ENCODE results near the gene PSENEN.

Gene PSENEN

GRCh38 chr19:35725216-35725861 is 20.1 kb upstream of the PSENEN start:
- Histone ChIP-seq H3K27ac (ENCODE audit: low read depth in 2 of 2, low read length in 2 of 2) (no peak overlapping the region), H3K4me3 (ENCODE audit: low read length in 2 of 2) (no peak overlapping the region), H3K9ac (ENCODE audit: low read depth in 1 of 2, low read length in 2 of 2) (no peak overlapping the region), H3K27me3 (ENCODE audit: control insufficient read depth in 2 of 2, insufficient read depth in 2 of 2, low read length in 2 of 2) (no peaks in the 10 kb centered on the region), H3K36me3 (ENCODE audit: control insufficient read depth in 2 of 2, insufficient read depth in 2 of 2, low read length in 2 of 2) (peaks cover 84% of the 10 kb centered on the region in 2 donors), H3K9me3 (ENCODE audit: control insufficient read depth in 2 of 2, low read length in 2 of 2) (no peaks in the 10 kb centered on the region), H3K4me1 (ENCODE audit: control insufficient read depth in 2 of 2, insufficient read depth in 2 of 2, low read length in 2 of 2) (no peaks in the 10 kb centered on the region)

DNA sequence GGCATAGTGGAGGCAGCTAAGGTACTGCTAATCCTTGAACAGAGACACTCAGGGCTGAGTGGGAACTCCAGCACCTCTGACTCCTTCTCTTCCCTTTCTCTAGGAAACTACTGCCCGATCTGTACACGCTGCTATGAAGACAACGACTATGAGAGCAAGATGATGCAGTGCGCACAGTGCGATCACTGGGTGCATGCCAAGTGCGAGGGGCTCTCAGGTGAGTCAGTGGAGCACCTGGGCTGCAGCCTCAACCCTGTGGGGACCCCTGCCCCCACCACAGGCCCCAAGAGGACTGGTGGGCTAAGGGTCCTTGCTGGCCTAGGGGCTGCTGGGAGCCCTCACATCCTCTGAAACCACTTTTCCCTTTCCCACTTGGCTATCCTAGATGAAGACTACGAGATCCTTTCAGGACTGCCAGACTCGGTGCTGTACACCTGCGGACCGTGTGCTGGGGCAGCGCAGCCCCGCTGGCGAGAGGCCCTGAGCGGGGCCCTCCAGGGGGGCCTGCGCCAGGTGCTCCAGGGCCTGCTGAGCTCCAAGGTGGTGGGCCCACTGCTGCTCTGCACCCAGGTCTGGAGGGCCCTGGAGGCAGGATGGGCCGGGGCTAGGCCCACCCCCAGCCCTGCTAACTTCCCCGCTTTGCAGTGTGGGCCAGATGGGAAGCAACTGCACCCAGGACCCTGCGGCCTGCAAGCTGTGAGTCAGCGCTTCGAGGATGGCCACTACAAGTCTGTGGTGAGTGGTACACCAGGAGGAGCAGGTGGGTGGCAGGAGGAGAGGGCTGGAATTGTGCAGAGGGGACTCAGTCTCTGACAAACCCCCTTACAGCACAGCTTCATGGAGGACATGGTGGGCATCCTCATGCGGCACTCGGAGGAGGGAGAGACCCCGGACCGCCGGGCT is 18.1 kb upstream of the PSENEN start:
- no peaks in the 10 kb centered on the region for H3K27me3 ChIP-seq (ENCODE audit: control insufficient read depth in 2 of 2, insufficient read depth in 2 of 2, low read length in 2 of 2)
- no peak overlapping the region for H3K9ac ChIP-seq (ENCODE audit: low read depth in 1 of 2, low read length in 2 of 2)
- H3K4me1 ChIP-seq (ENCODE audit: control insufficient read depth in 2 of 2, insufficient read depth in 2 of 2, low read length in 2 of 2) = no peaks in the 10 kb centered on the region
- peaks cover 93 to 95% of the 10 kb centered on the region in 2 donors for H3K36me3 ChIP-seq (ENCODE audit: control insufficient read depth in 2 of 2, insufficient read depth in 2 of 2, low read length in 2 of 2)
- no peaks in the 10 kb centered on the region for H3K9me3 ChIP-seq (ENCODE audit: control insufficient read depth in 2 of 2, low read length in 2 of 2)
- H3K27ac ChIP-seq (ENCODE audit: low read depth in 2 of 2, low read length in 2 of 2) = no peak overlapping the region
- H3K4me3 ChIP-seq (ENCODE audit: low read length in 2 of 2) = no peak overlapping the region

DNA sequence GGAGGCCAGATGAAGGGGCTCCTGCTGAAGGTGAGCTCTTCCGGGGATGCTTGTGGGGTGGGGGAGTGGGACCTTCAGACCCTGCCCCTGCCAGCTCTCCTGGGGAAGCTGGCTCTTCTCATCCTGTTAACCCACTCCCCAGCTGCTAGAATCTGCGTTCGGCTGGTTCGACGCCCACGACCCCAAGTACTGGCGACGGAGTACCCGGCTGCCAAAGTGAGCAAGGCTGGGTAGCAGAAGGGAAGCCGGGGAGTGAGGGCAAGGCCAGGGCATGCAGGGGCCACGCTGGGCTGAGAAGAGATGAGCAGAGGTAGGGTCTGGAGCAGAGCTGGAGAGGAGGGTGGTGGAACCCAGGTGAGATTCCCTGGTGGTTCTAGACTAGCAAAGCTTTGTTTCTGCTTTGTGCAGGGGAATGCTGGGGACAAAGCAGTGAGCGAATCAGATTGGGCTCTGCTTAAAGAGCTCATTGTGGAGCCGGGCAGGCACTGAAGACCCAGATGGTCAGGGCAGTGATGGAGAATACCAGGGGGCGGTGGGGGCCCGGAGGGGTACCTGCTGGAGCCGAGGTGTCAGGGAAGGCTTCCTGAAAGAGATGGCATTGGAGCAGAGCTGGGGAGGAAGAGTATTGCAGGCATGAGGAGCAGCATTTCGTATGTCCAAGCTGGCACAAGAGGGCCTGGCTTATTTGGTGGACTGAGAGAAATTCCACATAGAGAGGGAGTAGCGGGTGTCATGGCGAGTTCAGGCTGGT is 17.3 kb upstream of the PSENEN start:
- Histone ChIP-seq H3K36me3 (ENCODE audit: control insufficient read depth in 2 of 2, insufficient read depth in 2 of 2, low read length in 2 of 2) (peaks cover 87 to 89% of the 10 kb centered on the region in 2 donors), H3K4me1 (ENCODE audit: control insufficient read depth in 2 of 2, insufficient read depth in 2 of 2, low read length in 2 of 2) (no peaks in the 10 kb centered on the region), H3K9ac (ENCODE audit: low read depth in 1 of 2, low read length in 2 of 2) (no peak overlapping the region), H3K27me3 (ENCODE audit: control insufficient read depth in 2 of 2, insufficient read depth in 2 of 2, low read length in 2 of 2) (no peaks in the 10 kb centered on the region), H3K9me3 (ENCODE audit: control insufficient read depth in 2 of 2, low read length in 2 of 2) (no peaks in the 10 kb centered on the region), H3K4me3 (ENCODE audit: low read length in 2 of 2) (no peak overlapping the region), H3K27ac (ENCODE audit: low read depth in 2 of 2, low read length in 2 of 2) (no peak overlapping the region)

DNA sequence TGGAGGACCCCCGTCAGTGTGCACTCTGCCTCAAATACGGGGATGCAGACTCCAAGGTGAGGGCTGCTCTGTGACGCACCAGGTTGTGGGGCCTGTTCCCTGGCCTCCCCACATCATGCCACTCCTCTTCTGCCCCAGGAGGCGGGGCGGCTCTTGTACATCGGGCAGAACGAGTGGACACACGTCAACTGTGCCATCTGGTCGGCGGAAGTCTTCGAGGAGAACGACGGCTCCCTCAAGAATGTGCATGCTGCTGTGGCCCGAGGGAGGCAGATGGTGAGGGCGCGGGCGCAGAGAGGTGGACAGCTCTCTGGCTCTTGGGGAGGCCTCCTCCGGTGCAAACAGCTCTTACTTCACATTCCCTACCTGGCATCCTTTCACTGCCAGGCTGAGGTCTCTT is 16.4 kb upstream of the PSENEN start:
- H3K9me3 ChIP-seq (ENCODE audit: control insufficient read depth in 2 of 2, low read length in 2 of 2) = no peaks in the 10 kb centered on the region
- no peaks in the 10 kb centered on the region for H3K4me1 ChIP-seq (ENCODE audit: control insufficient read depth in 2 of 2, insufficient read depth in 2 of 2, low read length in 2 of 2)
- H3K4me3 ChIP-seq (ENCODE audit: low read length in 2 of 2) = no peak overlapping the region
- no peaks in the 10 kb centered on the region for H3K27me3 ChIP-seq (ENCODE audit: control insufficient read depth in 2 of 2, insufficient read depth in 2 of 2, low read length in 2 of 2)
- H3K9ac ChIP-seq (ENCODE audit: low read depth in 1 of 2, low read length in 2 of 2) = no peak overlapping the region
- H3K27ac ChIP-seq (ENCODE audit: low read depth in 2 of 2, low read length in 2 of 2) = no peak overlapping the region
- peaks cover 83% of the 10 kb centered on the region in 2 donors for H3K36me3 ChIP-seq (ENCODE audit: control insufficient read depth in 2 of 2, insufficient read depth in 2 of 2, low read length in 2 of 2)

- Histone ChIP-seq H3K4me3 (ENCODE audit: low read length in 2 of 2) (no peak overlapping the region), H3K9me3 (ENCODE audit: control insufficient read depth in 2 of 2, low read length in 2 of 2) (no peaks in the 10 kb centered on the region), H3K4me1 (ENCODE audit: control insufficient read depth in 2 of 2, insufficient read depth in 2 of 2, low read length in 2 of 2) (no peaks in the 10 kb centered on the region), H3K36me3 (ENCODE audit: control insufficient read depth in 2 of 2, insufficient read depth in 2 of 2, low read length in 2 of 2) (peaks cover 81 to 82% of the 10 kb centered on the region in 2 donors), H3K9ac (ENCODE audit: low read depth in 1 of 2, low read length in 2 of 2) (no peak overlapping the region), H3K27me3 (ENCODE audit: control insufficient read depth in 2 of 2, insufficient read depth in 2 of 2, low read length in 2 of 2) (no peaks in the 10 kb centered on the region), H3K27ac (ENCODE audit: low read depth in 2 of 2, low read length in 2 of 2) (no peak overlapping the region)
Observed at GRCh38 chr19:35729763-35730162, 15.7 kb upstream of the PSENEN start.

GRCh38 chr19:35730326-35730725 is 15.1 kb upstream of the PSENEN start:
- no peak overlapping the region for H3K9ac ChIP-seq (ENCODE audit: low read depth in 1 of 2, low read length in 2 of 2)

DNA sequence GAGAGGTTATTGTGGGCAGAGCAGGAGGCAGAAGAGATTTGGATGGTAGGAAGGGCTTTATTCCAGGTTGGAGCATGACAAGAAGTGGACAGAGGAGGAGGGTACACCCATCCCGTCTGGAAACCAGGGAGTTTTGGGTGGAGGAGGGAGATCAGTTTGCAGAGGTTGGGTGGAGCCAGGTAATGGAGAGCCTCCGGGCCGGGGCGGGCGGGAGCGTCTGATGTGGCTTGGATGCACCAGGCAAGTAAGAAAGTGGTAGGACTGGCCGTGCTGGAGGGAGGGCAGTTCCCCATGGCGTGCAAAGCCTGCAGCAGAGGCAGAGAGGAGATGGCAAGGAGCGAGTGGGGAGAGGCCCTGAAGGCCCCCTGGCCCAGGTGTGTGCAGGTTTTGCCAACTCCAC is 14.1 kb upstream of the PSENEN start:
- Histone ChIP-seq H3K27ac (ENCODE audit: low read depth in 2 of 2, low read length in 2 of 2) (no peak overlapping the region), H3K36me3 (ENCODE audit: control insufficient read depth in 2 of 2, insufficient read depth in 2 of 2, low read length in 2 of 2) (peaks cover 74 to 75% of the 10 kb centered on the region in 2 donors), H3K4me1 (ENCODE audit: control insufficient read depth in 2 of 2, insufficient read depth in 2 of 2, low read length in 2 of 2) (no peaks in the 10 kb centered on the region), H3K9ac (ENCODE audit: low read depth in 1 of 2, low read length in 2 of 2) (no peak overlapping the region), H3K4me3 (ENCODE audit: low read length in 2 of 2) (no peak overlapping the region), H3K27me3 (ENCODE audit: control insufficient read depth in 2 of 2, insufficient read depth in 2 of 2, low read length in 2 of 2) (no peaks in the 10 kb centered on the region), H3K9me3 (ENCODE audit: control insufficient read depth in 2 of 2, low read length in 2 of 2) (no peaks in the 10 kb centered on the region)

More at GRCh38 chr19:35730326-35730725, 15.1 kb upstream of the PSENEN start:
- Histone ChIP-seq H3K27me3 (ENCODE audit: control insufficient read depth in 2 of 2, insufficient read depth in 2 of 2, low read length in 2 of 2) (no peaks in the 10 kb centered on the region), H3K27ac (ENCODE audit: low read depth in 2 of 2, low read length in 2 of 2) (no peak overlapping the region), H3K4me3 (ENCODE audit: low read length in 2 of 2) (no peak overlapping the region), H3K36me3 (ENCODE audit: control insufficient read depth in 2 of 2, insufficient read depth in 2 of 2, low read length in 2 of 2) (peaks cover 79 to 81% of the 10 kb centered on the region in 2 donors), H3K9me3 (ENCODE audit: control insufficient read depth in 2 of 2, low read length in 2 of 2) (no peaks in the 10 kb centered on the region), H3K4me1 (ENCODE audit: control insufficient read depth in 2 of 2, insufficient read depth in 2 of 2, low read length in 2 of 2) (no peaks in the 10 kb centered on the region)

- no peak overlapping the region for H3K27ac ChIP-seq (ENCODE audit: low read depth in 2 of 2, low read length in 2 of 2)
- peaks cover 71 to 77% of the 10 kb centered on the region in 2 donors for H3K36me3 ChIP-seq (ENCODE audit: control insufficient read depth in 2 of 2, insufficient read depth in 2 of 2, low read length in 2 of 2)
- no peaks in the 10 kb centered on the region for H3K27me3 ChIP-seq (ENCODE audit: control insufficient read depth in 2 of 2, insufficient read depth in 2 of 2, low read length in 2 of 2)
- no peak overlapping the region for H3K9ac ChIP-seq (ENCODE audit: low read depth in 1 of 2, low read length in 2 of 2)
- no peaks in the 10 kb centered on the region for H3K9me3 ChIP-seq (ENCODE audit: control insufficient read depth in 2 of 2, low read length in 2 of 2)
- no peaks in the 10 kb centered on the region for H3K4me1 ChIP-seq (ENCODE audit: control insufficient read depth in 2 of 2, insufficient read depth in 2 of 2, low read length in 2 of 2)
- no peak overlapping the region for H3K4me3 ChIP-seq (ENCODE audit: low read length in 2 of 2)
Observed at GRCh38 chr19:35731779-35732405, 13.6 kb upstream of the PSENEN start.

DNA sequence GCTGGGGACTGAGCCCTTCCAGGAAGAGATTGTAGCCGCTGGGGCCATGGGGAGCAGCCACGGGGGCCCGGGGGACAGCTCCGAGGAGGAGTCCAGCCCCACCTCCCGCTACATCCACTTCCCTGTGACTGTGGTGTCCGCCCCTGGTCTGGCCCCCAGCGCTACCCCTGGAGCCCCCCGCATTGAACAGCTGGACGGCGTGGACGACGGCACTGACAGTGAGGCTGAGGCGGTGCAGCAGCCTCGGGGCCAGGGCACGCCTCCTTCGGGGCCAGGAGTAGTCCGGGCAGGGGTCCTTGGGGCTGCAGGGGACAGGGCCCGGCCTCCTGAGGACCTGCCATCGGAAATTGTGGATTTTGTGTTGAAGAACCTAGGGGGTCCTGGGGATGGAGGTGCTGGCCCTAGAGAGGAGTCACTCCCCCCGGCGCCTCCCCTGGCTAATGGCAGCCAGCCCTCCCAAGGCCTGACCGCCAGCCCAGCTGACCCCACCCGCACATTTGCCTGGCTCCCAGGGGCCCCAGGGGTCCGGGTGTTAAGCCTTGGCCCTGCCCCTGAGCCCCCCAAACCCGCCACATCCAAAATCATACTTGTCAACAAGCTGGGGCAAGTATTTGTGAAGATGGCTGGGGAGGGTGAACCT is 12.8 kb upstream of the PSENEN start:
- no peaks in the 10 kb centered on the region for H3K27me3 ChIP-seq (ENCODE audit: control insufficient read depth in 2 of 2, insufficient read depth in 2 of 2, low read length in 2 of 2)
- H3K27ac ChIP-seq (ENCODE audit: low read depth in 2 of 2, low read length in 2 of 2) = no peak overlapping the region
- H3K9me3 ChIP-seq (ENCODE audit: control insufficient read depth in 2 of 2, low read length in 2 of 2) = no peaks in the 10 kb centered on the region
- no peak overlapping the region for H3K9ac ChIP-seq (ENCODE audit: low read depth in 1 of 2, low read length in 2 of 2)
- H3K4me3 ChIP-seq (ENCODE audit: low read length in 2 of 2) = no peak overlapping the region
- peaks cover 66 to 72% of the 10 kb centered on the region in 2 donors for H3K36me3 ChIP-seq (ENCODE audit: control insufficient read depth in 2 of 2, insufficient read depth in 2 of 2, low read length in 2 of 2)
- H3K4me1 ChIP-seq (ENCODE audit: control insufficient read depth in 2 of 2, insufficient read depth in 2 of 2, low read length in 2 of 2) = no peaks in the 10 kb centered on the region

Data from mucosa of rectum (tissue), 2 donors.